Stomach (tissue), 9 donors: Measurements from ENCODE around the gene CNTFR. TPM values are rescaled to one million over a fixed set of nuclear protein-coding genes. Genes with fewer than 3 reads are reported as not detected.

Experiments used
- DNase-seq, 2 donors: peaks; one replicate each; pipeline versions ENCODE4 v3.0.0 to v3.0.0-alpha.2; 2013 to 2019
- H3K27ac ChIP-seq, 5 donors: fragments of 200-600 bp in 4 of 5; sonication (generic) in 4 of 5; one replicate each; pipeline ENCODE4 v1.5.1; 2013 to 2019; ENCODE audit warnings: mild to moderate bottlenecking in 1 of 5, moderate library complexity in 1 of 5
- H3K27me3 ChIP-seq, 3 donors: fragments of 200-600 bp; sonication (generic); one replicate each; pipeline ENCODE4 v1.5.1; 2017 to 2019; ENCODE audit warnings: mixed run types in 1 of 3
- H3K36me3 ChIP-seq, 4 donors: fragments of 200-600 bp; sonication (generic); 1 replicate in 3 of 4; 2 replicates in 1 of 4; pipeline ENCODE4 v1.5.1; 2016 to 2019
- H3K4me1 ChIP-seq, 4 donors: fragments of 200-600 bp; sonication (generic); one replicate each; pipeline ENCODE4 v1.5.1; 2016 to 2019
- H3K4me3 ChIP-seq, 4 donors: fragments of 200-600 bp; sonication (generic) in 3 of 4; one replicate each; pipeline ENCODE4 v1.5.1; 2016 to 2019; ENCODE audit warnings: mild to moderate bottlenecking in 1 of 4
- H3K9me3 ChIP-seq, 4 donors: fragments of 200-600 bp; sonication (generic); one replicate each; pipeline ENCODE4 v1.5.1; 2016 to 2019
- EP300 ChIP-seq: sonication (generic); formaldehyde crosslinking; IDR thresholded peaks from one replicate; pipeline ENCODE4 v1.6.1; 2017; ENCODE audit warnings: antibody characterized with exemption
- POLR2A ChIP-seq, 4 donors: fragments of 450-650 bp; IDR thresholded peaks; one replicate each; pipeline ENCODE4 v1.6.1; 2016; ENCODE audit warnings: antibody characterized with exemption in 4 of 4, control low read depth in 2 of 4, mild to moderate bottlenecking in 1 of 4, moderate library complexity in 1 of 4
- POLR2AphosphoS5 ChIP-seq, 3 donors: sonication (generic); formaldehyde crosslinking; IDR thresholded peaks; one replicate each; pipeline ENCODE4 v1.6.1; 2016; ENCODE audit warnings: antibody characterized with exemption in 3 of 3
- WGBS, 5 donors: extraction: QIAGEN DNeasy Blood & Tissue Kit in 3 of 5; methylation state at CpG; one replicate each; pipeline versions ENCODE4 v1.1.5 to v1.1.7; 2013 to 2018; 5-methylcytosine and 5-hydroxymethylcytosine counted together
- intact Hi-C: fragments of 100-400 bp; cut with DNase I; formaldehyde crosslinking; loops from one replicate; pipeline ENCODE4 v1.15.1; 2023; ENCODE audit warnings: low total_unique reads
- polyA plus RNA-seq, 3 donors: library from polyadenylated mRNA; stranded (reverse); fragments of 200-250 nt; gene quantifications; one replicate each; pipeline ENCODE4 v1.2.3, GENCODE V29; 2013
- total RNA-seq, 5 donors: library from RNA; depleted of rRNA; stranded (reverse); fragments of >200 nt; gene quantifications; one replicate each; pipeline versions ENCODE4 v1.1.0 to v1.2.3, GENCODE V29; 2014 to 2016
- TF ChIP-seq, protein P1 (sequence below), 7 experiments: fragments of 450-650 bp in 4 of 7; fragments of 200-600 bp in 3 of 7; sonication (generic) in 3 of 7; IDR thresholded peaks; one replicate each; pipeline ENCODE4 v1.5.1; 2016 to 2019; ENCODE audit warnings: antibody characterized with exemption in 7 of 7, control low read depth in 2 of 7, mild to moderate bottlenecking in 1 of 7
- donor health status: healthy with polysubstance abuse.
- donor health status: Bipolar disorder and iron deficiency.
- donor health status: healthy.

The CNTFR gene
- total and polyA plus RNA-seq, 8 donors: 2.2 to 15.8 (median 2.9) TPM; not detected in 1

DNA sequence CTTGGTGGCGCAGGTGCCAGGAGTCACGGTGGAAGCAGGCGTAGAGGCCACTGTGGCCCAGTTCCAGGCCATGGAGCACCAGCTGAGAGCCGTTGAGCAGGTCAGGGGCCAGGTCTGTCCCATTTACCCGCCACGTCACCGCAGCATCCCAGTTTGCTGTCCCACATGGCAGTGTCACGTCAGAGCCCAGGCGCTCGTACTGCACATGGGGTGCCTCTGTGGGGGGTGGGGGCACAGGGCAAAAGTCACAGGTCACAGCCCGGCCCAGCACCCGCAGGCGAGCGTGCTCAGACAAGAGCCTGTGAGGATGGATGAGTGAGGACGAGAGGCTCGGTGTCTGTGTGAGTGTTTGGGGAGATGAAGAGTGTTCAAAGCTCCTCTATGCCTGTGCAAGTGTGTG lies 24.9 kb downstream of the CNTFR start:
- DNase-seq: no peak
- H3K4me1 ChIP-seq: peaks cover 14 to 19% (median 15%) of the 10 kb centered on the region in 4 donors
- H3K36me3 ChIP-seq: no peaks in the 10 kb centered on the region
- WGBS, 5 donors: 90 to 93% (median 91%) methylated on average over 15 to 16 of the region's 16 CpGs
- no peak overlapping the region for H3K4me3 ChIP-seq
- intact Hi-C loops: no loop called here
- no peak overlapping the region for H3K27ac ChIP-seq
- H3K27me3 ChIP-seq: peaks cover 0 to 79% (median 17%) of the 10 kb centered on the region in 3 donors
- H3K9me3 ChIP-seq: peaks cover 0 to 7% (median 3%) of the 10 kb centered on the region in 4 donors
- TF ChIP-seq EP300: no peak

DNA sequence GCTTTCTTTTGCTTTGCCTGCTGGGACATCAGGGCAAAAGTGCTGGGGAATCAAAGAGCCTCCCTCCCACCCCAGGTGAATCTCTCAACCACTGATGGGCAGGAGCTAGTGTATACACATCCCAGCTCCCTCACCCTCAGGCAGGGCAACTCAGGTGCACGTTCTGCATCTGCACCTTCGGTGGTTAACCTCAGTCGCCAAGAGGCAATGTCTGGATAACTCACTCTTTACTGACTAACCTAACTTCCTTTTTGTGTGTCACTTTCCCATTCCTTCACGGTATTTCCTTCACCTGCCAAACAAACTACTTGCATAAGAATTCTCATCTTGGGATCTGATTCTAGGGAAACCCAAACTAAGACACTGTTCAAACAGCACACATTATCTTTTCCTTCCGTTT lies 26.3 kb downstream of the CNTFR start:
- no peaks in the 10 kb centered on the region for H3K36me3 ChIP-seq
- intact Hi-C loops: no loop called here
- WGBS, 5 donors: 57 to 69% (median 61%) methylated on average over 5 of the region's 5 CpGs
- peaks cover 0 to 7% (median 3%) of the 10 kb centered on the region in 4 donors for H3K9me3 ChIP-seq
- TF ChIP-seq POLR2AphosphoS5 (IDR thresholded peaks at IDR 0.05) (no peak), EP300 (no peak), POLR2A (IDR thresholded peaks at IDR 0.05) (no peak)
- TF ChIP-seq, protein P1, sequence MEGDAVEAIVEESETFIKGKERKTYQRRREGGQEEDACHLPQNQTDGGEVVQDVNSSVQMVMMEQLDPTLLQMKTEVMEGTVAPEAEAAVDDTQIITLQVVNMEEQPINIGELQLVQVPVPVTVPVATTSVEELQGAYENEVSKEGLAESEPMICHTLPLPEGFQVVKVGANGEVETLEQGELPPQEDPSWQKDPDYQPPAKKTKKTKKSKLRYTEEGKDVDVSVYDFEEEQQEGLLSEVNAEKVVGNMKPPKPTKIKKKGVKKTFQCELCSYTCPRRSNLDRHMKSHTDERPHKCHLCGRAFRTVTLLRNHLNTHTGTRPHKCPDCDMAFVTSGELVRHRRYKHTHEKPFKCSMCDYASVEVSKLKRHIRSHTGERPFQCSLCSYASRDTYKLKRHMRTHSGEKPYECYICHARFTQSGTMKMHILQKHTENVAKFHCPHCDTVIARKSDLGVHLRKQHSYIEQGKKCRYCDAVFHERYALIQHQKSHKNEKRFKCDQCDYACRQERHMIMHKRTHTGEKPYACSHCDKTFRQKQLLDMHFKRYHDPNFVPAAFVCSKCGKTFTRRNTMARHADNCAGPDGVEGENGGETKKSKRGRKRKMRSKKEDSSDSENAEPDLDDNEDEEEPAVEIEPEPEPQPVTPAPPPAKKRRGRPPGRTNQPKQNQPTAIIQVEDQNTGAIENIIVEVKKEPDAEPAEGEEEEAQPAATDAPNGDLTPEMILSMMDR (IDR thresholded peaks at IDR 0.05): no peak
- peaks cover 0 to 85% (median 27%) of the 10 kb centered on the region in 3 donors for H3K27me3 ChIP-seq
- no peak overlapping the region for H3K4me3 ChIP-seq
- H3K27ac ChIP-seq: no peak overlapping the region
- H3K4me1 ChIP-seq: peaks cover 19 to 27% (median 21%) of the 10 kb centered on the region in 4 donors
- no peak for DNase-seq

DNA sequence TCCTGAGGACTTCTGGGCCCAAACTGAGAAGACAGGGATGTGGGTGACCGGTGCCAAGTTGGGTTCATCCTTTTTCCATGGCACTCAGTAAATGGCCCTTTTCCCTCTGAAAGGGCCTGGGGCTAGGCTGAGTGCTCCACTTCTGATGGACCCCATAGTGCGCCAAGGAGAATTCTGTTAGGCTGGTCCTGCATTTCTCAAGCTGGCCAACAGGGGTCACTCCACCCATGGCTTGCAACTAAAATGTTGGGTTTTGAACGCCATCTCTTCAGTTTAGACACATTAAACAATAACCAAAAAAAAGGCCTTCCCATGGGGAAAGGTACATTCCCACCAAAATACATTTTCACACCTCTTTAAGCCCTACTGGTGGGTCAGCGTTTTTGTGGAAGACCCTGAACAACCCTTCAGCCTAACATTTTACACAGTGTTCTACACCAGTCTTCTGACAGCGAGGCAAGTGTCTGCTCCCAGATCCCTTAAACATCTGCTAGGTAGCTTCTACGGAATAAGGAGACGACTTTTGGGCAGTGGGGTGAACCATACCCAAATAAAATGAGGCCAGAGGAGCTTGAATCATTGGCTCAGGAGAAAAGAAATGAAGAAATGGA lies 27.3 kb downstream of the CNTFR start:
- H3K9me3 ChIP-seq: peaks cover 0 to 7% (median 3%) of the 10 kb centered on the region in 4 donors
- TF ChIP-seq, protein P1 (IDR thresholded peaks at IDR 0.05): peak in 2 of 7 experiments; percentile 25 to 44
- no peak for TF ChIP-seq POLR2AphosphoS5 (IDR thresholded peaks at IDR 0.05)
- H3K27ac ChIP-seq: no peak overlapping the region
- no peak for DNase-seq
- H3K4me1 ChIP-seq: peaks cover 19 to 27% (median 21%) of the 10 kb centered on the region in 4 donors
- intact Hi-C loops: no loop called here
- no peaks in the 10 kb centered on the region for H3K36me3 ChIP-seq
- peaks cover 0 to 86% (median 27%) of the 10 kb centered on the region in 3 donors for H3K27me3 ChIP-seq
- WGBS, 5 donors: 76 to 87% (median 77%) methylated on average over 7 of the region's 7 CpGs
- H3K4me3 ChIP-seq: no peak overlapping the region

DNA sequence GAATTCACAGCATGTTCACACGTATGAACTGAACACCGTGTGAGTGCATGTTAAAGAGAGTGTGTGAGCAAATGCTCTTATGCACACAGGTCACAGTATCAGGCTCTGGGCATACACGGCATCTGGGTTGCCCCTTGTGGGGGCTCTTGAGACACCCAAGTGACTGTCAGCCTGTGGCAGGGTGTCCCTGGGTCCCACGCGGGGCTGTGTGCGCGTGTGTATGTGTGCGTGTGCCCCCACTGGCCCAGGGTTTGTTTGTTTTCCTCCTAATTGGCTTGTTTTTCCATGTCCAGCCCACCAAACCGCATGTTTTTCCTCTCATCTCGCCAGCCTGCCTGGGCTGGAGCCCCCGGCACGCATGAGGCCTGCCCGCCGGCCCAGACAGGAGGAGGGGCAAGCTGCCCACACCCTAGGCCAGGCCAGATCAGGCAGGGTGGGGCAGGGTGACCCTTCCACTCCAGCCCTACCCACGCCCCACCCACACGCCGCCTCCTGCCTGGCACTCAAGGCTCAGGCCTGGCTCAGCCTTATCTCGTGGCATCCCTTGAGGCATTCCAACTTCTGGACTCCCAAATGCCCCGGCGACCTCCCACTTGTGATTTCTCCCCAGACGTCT lies 28.8 kb downstream of the CNTFR start:
- Histone ChIP-seq H3K9me3 (peaks cover 0 to 7% (median 3%) of the 10 kb centered on the region in 4 donors), H3K27ac (peak overlapping the region in 2 of 5 donors; percentile 49 to 50), H3K4me1 (peaks cover 19 to 27% (median 21%) of the 10 kb centered on the region in 4 donors), H3K4me3 (no peak overlapping the region), H3K36me3 (no peaks in the 10 kb centered on the region), H3K27me3 (peaks cover 0 to 81% (median 18%) of the 10 kb centered on the region in 3 donors)
- intact Hi-C loops: no loop called here
- TF ChIP-seq, protein P1 (IDR thresholded peaks at IDR 0.05): no peak
- TF ChIP-seq POLR2A (IDR thresholded peaks at IDR 0.05) (no peak), EP300 (no peak), POLR2AphosphoS5 (IDR thresholded peaks at IDR 0.05) (no peak)
- WGBS, 5 donors: 24 to 49% (median 36%) methylated on average over 16 to 21 of the region's 21 CpGs
- peak; percentile 39 to 64 for DNase-seq
